HT1080 (cell line): ENCODE results near the gene RPS15A. TPM values are rescaled to one million over a fixed set of nuclear protein-coding genes. Genes with fewer than 3 reads are reported as not detected.
"Not testable (repeated sequence)": the region's sequence is repeated elsewhere in the genome, so short reads cannot be mapped to it uniquely, and the experiment has no call there.

Experiments
- DNase-seq: peaks from one replicate; pipeline ENCODE4 v3.0.0-alpha.2; 2015; ENCODE audit warnings: low read depth
- total RNA-seq: library from RNA; depleted of rRNA; stranded (reverse); fragments of >200 nt; shearing (Covaris generic); gene quantifications from 2 replicates; pipeline ENCODE4 v1.2.3, GENCODE V29; 2014; rRNA removed

RPS15A gene
- total RNA-seq, 1 experiment from 2014 or later, result 1,749 TPM

GRCh38 chr16:18757960-18758660 is 32.0 kb downstream of the RPS15A start:
- not testable (repeated sequence) for DNase-seq

GRCh38 chr16:18756639-18757038 is 33.5 kb downstream of the RPS15A start:
- not testable (repeated sequence) for DNase-seq

- not testable (repeated sequence) for DNase-seq
These were observed 47.3 kb downstream of the RPS15A start for GRCh38 chr16:18742870-18743269.

DNA sequence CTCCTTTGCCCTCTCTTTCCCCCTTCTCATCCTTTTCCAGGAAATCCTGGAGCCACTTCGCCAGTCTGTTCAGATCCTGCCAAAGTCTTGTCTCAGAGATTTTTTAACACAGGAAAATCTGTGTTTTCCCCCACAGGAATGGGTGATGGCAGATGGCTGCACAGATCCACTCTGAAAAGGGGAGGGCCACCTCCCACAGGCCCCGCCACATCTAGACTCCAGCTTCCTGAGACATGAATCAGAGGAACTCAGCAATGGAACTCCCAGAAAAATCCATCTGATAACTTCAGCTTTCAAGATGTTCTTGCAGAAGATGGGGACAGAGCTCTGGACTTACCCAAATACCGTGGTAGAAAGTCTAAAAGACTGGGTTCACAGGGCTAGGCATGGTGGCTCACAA is 50.1 kb downstream of the RPS15A start:
- not testable (repeated sequence) for DNase-seq

DNA sequence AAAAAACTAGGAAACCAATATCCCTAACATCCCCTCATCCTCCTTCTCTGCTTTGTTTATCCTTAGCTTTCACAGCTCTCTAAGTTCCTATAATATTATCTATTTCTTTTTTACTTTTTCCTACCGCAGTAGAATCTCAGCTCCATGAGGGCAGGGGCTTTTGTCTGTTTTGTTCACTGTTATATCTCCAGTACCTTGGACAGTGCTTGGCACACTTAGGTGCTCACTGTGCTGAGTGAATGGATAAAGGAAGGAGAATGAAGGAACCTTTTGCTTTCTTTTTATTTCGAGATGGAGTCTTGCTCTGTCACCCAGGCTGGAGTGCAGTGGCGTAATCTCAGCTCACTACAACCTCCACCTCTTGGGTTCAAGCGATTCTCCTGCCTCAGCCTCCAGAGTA is 51.4 kb downstream of the RPS15A start:
- not testable (repeated sequence) for DNase-seq

DNA sequence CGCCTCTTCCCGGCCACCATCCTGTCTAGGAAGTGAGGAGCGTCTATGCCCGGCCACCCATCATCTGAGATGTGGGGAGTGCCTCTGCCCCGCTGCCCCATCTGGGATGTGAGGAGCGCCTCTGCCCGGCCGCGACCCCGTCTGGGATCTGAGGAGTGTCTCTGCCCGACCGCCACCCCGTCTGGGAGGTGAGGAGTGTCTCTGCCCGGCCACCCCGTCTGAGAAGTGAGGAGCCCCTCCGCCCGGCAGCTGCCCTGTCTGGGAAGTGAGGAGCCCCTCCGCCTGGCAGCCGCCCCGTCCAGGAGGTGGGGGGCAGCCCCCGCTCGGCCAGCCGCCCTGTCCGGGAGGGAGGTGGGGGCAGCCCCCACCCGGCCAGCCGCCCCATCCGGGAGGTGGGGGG is 55.9 kb downstream of the RPS15A start:
- DNase-seq, result not testable (repeated sequence)

Other genes with a start within 250 kb of the RPS15A start
- 96.3 and 101 TPM in 2 replicates for gene NOMO2, start 228.2 kb downstream of the RPS15A start, total RNA-seq
- gene ARL6IP1, start 11.2 kb upstream of the RPS15A start, total RNA-seq, result 557 and 561 TPM in 2 replicates
- 17.4 and 17.7 TPM in 2 replicates for gene SMG1, start 136.1 kb upstream of the RPS15A start, total RNA-seq
- gene TMC7, start 193.6 kb upstream of the RPS15A start, total RNA-seq, result 12.5 TPM in 2 replicates